HepG2 (cell line): Measurements from ENCODE around the gene GPSM1. TPM values are rescaled to one million over a fixed set of nuclear protein-coding genes. Genes with fewer than 3 reads are reported as not detected.

Source experiments
- ATAC-seq: fragments of 200-7000 bp; cut with Tn5 transposase; 3 replicates; pipeline ENCODE4 v1.9.1; 2020; ENCODE audit warnings: mild to moderate bottlenecking, moderate library complexity
- BruUV-seq: library from RNA; stranded (reverse); fragments of 400-500 nt; replicated peaks from 2 replicates; lab custom pipeline; 2021; lab: Mats Ljungman, UMichigan
- CTCF ChIA-PET: fragments of 300-600 bp; formaldehyde crosslinking; extraction: SDS; loops from one replicate; lab custom pipeline; 2021; ENCODE audit warnings: low total read pairs, inconsistent platforms, low intra/inter-chr PET ratio; lab: Yijun Ruan, JAX
- POLR2A ChIA-PET: fragments of 350-600 bp; sonication (Branson Sonifier 250); formaldehyde crosslinking; loops from one replicate; lab custom pipeline; 2020; ENCODE audit warnings: antibody characterized with exemption, inconsistent platforms; lab: Yijun Ruan, JAX
- DNase-seq: peaks from one replicate; pipeline ENCODE4 v3.0.0-alpha.2; 2015; ENCODE audit warnings: low spot score
- FAIRE-seq: peaks from 3 replicates; lab custom pipeline; 2011; peaks lifted over from hg19 to GRCh38; lab: Jason Lieb, UNC
- H2AFZ ChIP-seq: one replicate; pipeline ENCODE4 v1.6.1; 2011; ENCODE audit warnings: low read length, inconsistent platforms
- H3K27ac ChIP-seq: fragments of 300-600 bp; 3 replicates; pipeline ENCODE4 v1.8.0; 2011; ENCODE audit warnings: mixed run types, mild to moderate bottlenecking, mixed read lengths, low read length, inconsistent platforms; ENCODE audit not compliant: insufficient read depth; ENCODE audit errors: extremely low read length
- H3K27me3 ChIP-seq, 2 experiments: fragments of 200-600 bp in 1 of 2; 2 replicates in 1 of 2; 3 replicates in 1 of 2; pipeline versions ENCODE4 v1.6.0 to v1.8.0; 2011; ENCODE audit warnings: low read length in 2 of 2, mild to moderate bottlenecking in 2 of 2, moderate library complexity in 2 of 2, inconsistent platforms in 1 of 2; ENCODE audit not compliant: insufficient read depth in 2 of 2, control insufficient read depth in 1 of 2
- H3K36me3 ChIP-seq, 2 experiments: fragments of 200-600 bp in 1 of 2; replicated peaks in 1 of 2; 2 replicates in 1 of 2; 3 replicates in 1 of 2; pipeline versions ENCODE4 v1.5.1 to v1.8.0; 2011; ENCODE audit warnings: low read length in 2 of 2, inconsistent platforms in 1 of 2; ENCODE audit not compliant: insufficient read depth in 2 of 2, control insufficient read depth in 1 of 2
- H3K4me1 ChIP-seq: 2 replicates; pipeline ENCODE4 v1.5.1; 2012; ENCODE audit warnings: low read length, inconsistent platforms; ENCODE audit not compliant: insufficient read depth
- H3K4me2 ChIP-seq: 2 replicates; pipeline ENCODE4 v1.6.0; 2011; ENCODE audit warnings: low read depth, low read length, inconsistent platforms
- H3K4me3 ChIP-seq, 3 experiments: fragments of 200-600 bp in 1 of 3; sonication (generic), shearing (Covaris generic) in 1 of 3; replicated peaks in 1 of 3; 2 replicates each; pipeline ENCODE4 v1.5.1; 2011 to 2016; ENCODE audit warnings: low read length in 3 of 3, inconsistent platforms in 2 of 3, low read depth in 2 of 3, mild to moderate bottlenecking in 2 of 3, control low read depth in 1 of 3, mixed read lengths in 1 of 3; ENCODE audit not compliant: insufficient read depth in 1 of 3
- H3K79me2 ChIP-seq: one replicate; pipeline ENCODE4 v1.6.1; 2011; ENCODE audit warnings: low read length, inconsistent platforms; ENCODE audit not compliant: insufficient read depth
- H3K9ac ChIP-seq: 2 replicates; pipeline ENCODE4 v1.6.0; 2011; ENCODE audit warnings: mild to moderate bottlenecking, low read depth, low read length, inconsistent platforms; ENCODE audit not compliant: insufficient read depth
- H3K9me3 ChIP-seq: 2 replicates; pipeline ENCODE4 v1.5.1; 2012; ENCODE audit warnings: mild to moderate bottlenecking, low read length
- H4K20me1 ChIP-seq: 2 replicates; pipeline ENCODE4 v1.6.0; 2011; ENCODE audit warnings: inconsistent platforms, mild to moderate bottlenecking, low read length, moderate library complexity; ENCODE audit not compliant: insufficient read depth
- ATF7 ChIP-seq, 2 experiments: fragments of 450-650 bp in 1 of 2; sonication (generic) in 1 of 2; formaldehyde crosslinking in 1 of 2; IDR thresholded peaks; 2 replicates each; pipeline versions ENCODE4 v1.4.0 to v1.6.1; 2016 to 2020; ENCODE audit warnings: antibody characterized with exemption in 1 of 2, mild to moderate bottlenecking in 1 of 2, missing genetic modification reagents in 1 of 2
- EED ChIP-seq: sonication (generic); formaldehyde crosslinking; IDR thresholded peaks from 2 replicates; pipeline ENCODE4 v1.5.0; 2020; ENCODE audit warnings: mild to moderate bottlenecking, missing genetic modification reagents
- KDM1A ChIP-seq: IDR thresholded peaks from 2 replicates; pipeline ENCODE4 v1.6.1; 2016; ENCODE audit warnings: missing compliant biosample characterization
- MIXL1 ChIP-seq: IDR thresholded peaks from 2 replicates; pipeline ENCODE4 v1.6.1; 2016
- PHF20 ChIP-seq: sonication (generic); formaldehyde crosslinking; IDR thresholded peaks from 2 replicates; pipeline ENCODE4 v1.5.0; 2020; ENCODE audit warnings: mild to moderate bottlenecking, missing genetic modification reagents
- SP4 ChIP-seq: sonication (generic); formaldehyde crosslinking; IDR thresholded peaks from 2 replicates; pipeline ENCODE4 v1.8.1; 2023; ENCODE audit warnings: mild to moderate bottlenecking, missing genetic modification reagents
- SYNCRIP ChIP-seq: fragments of 200-400 bp; formaldehyde crosslinking; IDR thresholded peaks from 2 replicates; pipeline ENCODE4 v1.6.1; 2018; ENCODE audit warnings: mild to moderate bottlenecking, low read depth, low read length; ENCODE audit not compliant: insufficient read depth
- TEAD3 ChIP-seq: optimal IDR thresholded peaks from 2 replicates; pipeline ENCODE3; 2016; ENCODE audit warnings: borderline replicate concordance
- ZFP36L1 ChIP-seq: sonication (generic); formaldehyde crosslinking; IDR thresholded peaks from 2 replicates; pipeline ENCODE4 v1.8.0; 2022; ENCODE audit warnings: mild to moderate bottlenecking, missing genetic modification reagents, moderate library complexity
- ZFP41 ChIP-seq: sonication (generic); formaldehyde crosslinking; IDR thresholded peaks from 2 replicates; pipeline ENCODE4 v1.4.0; 2020; ENCODE audit warnings: mild to moderate bottlenecking, missing genetic modification reagents, borderline replicate concordance
- ZNF263 ChIP-seq: sonication (generic); formaldehyde crosslinking; IDR thresholded peaks from 2 replicates; pipeline ENCODE4 v1.4.0; 2020; ENCODE audit warnings: missing genetic modification reagents
- ZNF326 ChIP-seq: sonication (generic); formaldehyde crosslinking; IDR thresholded peaks from 2 replicates; pipeline ENCODE4 v1.4.0; 2020; ENCODE audit warnings: missing genetic modification reagents, borderline replicate concordance
- ZNF556 ChIP-seq: sonication (generic); formaldehyde crosslinking; IDR thresholded peaks from 2 replicates; pipeline ENCODE4 v1.4.0; 2020; ENCODE audit warnings: mild to moderate bottlenecking, missing genetic modification reagents, borderline replicate concordance
- ZSCAN30 ChIP-seq: sonication (generic); formaldehyde crosslinking; IDR thresholded peaks from 2 replicates; pipeline ENCODE4 v1.5.0; 2020; ENCODE audit warnings: mild to moderate bottlenecking, missing genetic modification reagents
- WGBS: methylation state at CpG from one replicate; pipeline ENCODE4 v1.1.6; 2017; ENCODE audit warnings: low lambda C conversion rate; 5-methylcytosine and 5-hydroxymethylcytosine counted together
- in situ Hi-C: cut with HindIII; loops from 2 replicates; pipeline ENCODE4 v1.10.0; 2017; ENCODE audit warnings: low pct_unique_long_range_greater_than_20kb; ENCODE audit not compliant: extremely low pct_ligation_motif_present
- intact Hi-C: fragments of 100-400 bp; cut with micrococcal nuclease; formaldehyde crosslinking; loops from one replicate; pipeline ENCODE4 v1.10.0; 2022; ENCODE audit not compliant: unreplicated experiment
- polyA plus RNA-seq, 8 experiments: library from polyadenylated mRNA; depleted of rRNA in 3 of 8; stranded (reverse) in 7 of 8; unstranded in 1 of 8; fragments of >200 nt; fragmentation: Illumina TruSeq in 4 of 8; extraction: Trizol in 4 of 8; gene quantifications; 2 replicates each; pipeline versions ENCODE4 v1.2.1 to v1.2.3, GENCODE V29; 2011 to 2016; ENCODE audit warnings: low read depth in 4 of 8, missing spikeins in 1 of 8, mixed read lengths in 1 of 8; ENCODE audit not compliant: insufficient read depth in 1 of 8
- total RNA-seq, 5 experiments: library from RNA; depleted of rRNA; stranded (reverse); fragments of >200 nt; fragmentation: Illumina TruSeq; extraction: Trizol; gene quantifications; 2 replicates each; pipeline ENCODE4 v1.2.3, GENCODE V29; 2016; ENCODE audit warnings: low read depth in 1 of 5
- TF ChIP-seq, protein P1 (sequence below): sonication (generic); formaldehyde crosslinking; IDR thresholded peaks from 2 replicates; pipeline ENCODE4 v1.4.0; 2020; ENCODE audit warnings: mild to moderate bottlenecking, missing genetic modification reagents

The GPSM1 gene
- total and polyA plus RNA-seq, 2 of the 13 experiments (the other 11 are each of a cell fraction or from before 2014, with no cell fraction given): 1.0 to 2.4 TPM

GRCh38 chr9:136329211-136329627, 1.9 kb downstream of the GPSM1 start:
- TF ChIP-seq ZNF326 (CRISPR knock-in tag) (no peak), ZFP36L1 (CRISPR knock-in tag) (no peak), PHF20 (CRISPR knock-in tag) (no peak), ATF7 (IDR thresholded peaks at IDR 0.05) (no peak), ATF7 (CRISPR knock-in tag; IDR thresholded peaks at IDR 0.05) (no peak), ZSCAN30 (no peak), TEAD3 (CRISPR knock-in tag) (no peak), SP4 (CRISPR knock-in tag) (no peak), ZNF556 (CRISPR knock-in tag) (no peak), MIXL1 (CRISPR knock-in tag) (no peak), SYNCRIP (no peak), ZNF263 (CRISPR knock-in tag) (no peak), EED (CRISPR knock-in tag) (no peak), ZFP41 (CRISPR knock-in tag) (no peak), KDM1A (CRISPR knock-in tag) (no peak)
- TF ChIP-seq, protein P1, sequence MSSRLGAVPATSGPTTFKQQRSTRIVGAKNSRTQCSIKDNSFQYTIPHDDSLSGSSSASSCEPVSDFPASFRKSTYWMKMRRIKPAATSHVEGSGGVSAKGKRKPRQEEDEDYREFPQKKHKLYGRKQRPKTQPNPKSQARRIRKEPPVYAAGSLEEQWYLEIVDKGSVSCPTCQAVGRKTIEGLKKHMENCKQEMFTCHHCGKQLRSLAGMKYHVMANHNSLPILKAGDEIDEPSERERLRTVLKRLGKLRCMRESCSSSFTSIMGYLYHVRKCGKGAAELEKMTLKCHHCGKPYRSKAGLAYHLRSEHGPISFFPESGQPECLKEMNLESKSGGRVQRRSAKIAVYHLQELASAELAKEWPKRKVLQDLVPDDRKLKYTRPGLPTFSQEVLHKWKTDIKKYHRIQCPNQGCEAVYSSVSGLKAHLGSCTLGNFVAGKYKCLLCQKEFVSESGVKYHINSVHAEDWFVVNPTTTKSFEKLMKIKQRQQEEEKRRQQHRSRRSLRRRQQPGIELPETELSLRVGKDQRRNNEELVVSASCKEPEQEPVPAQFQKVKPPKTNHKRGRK: no peak
- TF ChIP-seq, all 625 proteins: peak for 0
- Histone ChIP-seq H3K4me2 (no peak overlapping the region), H3K9ac (no peak overlapping the region), H3K36me3 (no peaks in the 10 kb centered on the region), H3K4me1 (peaks cover 45% of the 10 kb centered on the region), H3K79me2 (no peaks in the 10 kb centered on the region), H4K20me1 (no peaks in the 10 kb centered on the region), H3K27ac (no peak overlapping the region), H3K4me3 (no peak overlapping the region), H3K27me3 (peaks cover 20 to 71% of the 10 kb centered on the region in 2 experiments; a peak in 4 of 5 replicates), H2AFZ (no peak overlapping the region), H3K9me3 (no peaks in the 10 kb centered on the region)
- ATAC-seq: no peak
- in situ Hi-C loops: loop anchor here (25.0 kb wide), 1 partner anchor 308 kb away; no protein-coding TSS in a partner anchor
- FAIRE-seq: no peak
- ChIA-PET POLR2A (no interaction called here), CTCF (no interaction called here)
- intact Hi-C loops: no loop called here
- BruUV-seq: no TSS peak
- DNase-seq: no peak
- no CpG with 5 or more reads among the region's 19 CpGs for WGBS
